ENCODE measurements around the gene WDFY3. TPM values are rescaled to one million over a fixed set of nuclear protein-coding genes. Genes with fewer than 3 reads are reported as not detected.

Gene WDFY3
- total RNA-seq, 1 donor from 2014 or later = 267 TPM

- Mint-ChIP-seq H3K27me3 (ENCODE audit: unreplicated experiment) (peaks cover 13% of the 10 kb centered on the region), H3K27ac (ENCODE audit: unreplicated experiment) (no peak overlapping the region), H3K36me3 (ENCODE audit: unreplicated experiment) (no peaks in the 10 kb centered on the region), H3K4me1 (ENCODE audit: low read depth, unreplicated experiment) (peaks cover 23% of the 10 kb centered on the region), H3K4me3 (ENCODE audit: unreplicated experiment) (peak overlapping the region; percentile 64), H3K9me3 (ENCODE audit: unreplicated experiment) (peaks cover 13% of the 10 kb centered on the region)
- no peak for DNase-seq
- TF ChIP-seq CTCF (IDR thresholded peaks at IDR 0.05; ENCODE audit: partially characterized antibody, unreplicated experiment) = no peak
These were observed 4.4 kb downstream of the WDFY3 start for GRCh38 chr4:84962102-84962501.

GRCh38 chr4:84958434-84958833 lies 8.1 kb downstream of the WDFY3 start:
- no peak overlapping the region for H3K4me3 Mint-ChIP-seq (ENCODE audit: unreplicated experiment)
- no peaks in the 10 kb centered on the region for H3K27me3 Mint-ChIP-seq (ENCODE audit: unreplicated experiment)
- no peaks in the 10 kb centered on the region for H3K9me3 Mint-ChIP-seq (ENCODE audit: unreplicated experiment)
- H3K4me1 Mint-ChIP-seq (ENCODE audit: low read depth, unreplicated experiment) = peaks cover 29% of the 10 kb centered on the region
- H3K27ac Mint-ChIP-seq (ENCODE audit: unreplicated experiment) = no peak overlapping the region
- TF ChIP-seq CTCF (IDR thresholded peaks at IDR 0.05; ENCODE audit: partially characterized antibody, unreplicated experiment) = no peak
- H3K36me3 Mint-ChIP-seq (ENCODE audit: unreplicated experiment) = no peaks in the 10 kb centered on the region
- DNase-seq = no peak

GRCh38 chr4:84957514-84958420 lies 8.7 kb downstream of the WDFY3 start:
- H3K27me3 Mint-ChIP-seq (ENCODE audit: unreplicated experiment) = no peaks in the 10 kb centered on the region
- DNase-seq = no peak
- H3K9me3 Mint-ChIP-seq (ENCODE audit: unreplicated experiment) = no peaks in the 10 kb centered on the region
- no peak overlapping the region for H3K4me3 Mint-ChIP-seq (ENCODE audit: unreplicated experiment)
- H3K27ac Mint-ChIP-seq (ENCODE audit: unreplicated experiment) = no peak overlapping the region
- H3K36me3 Mint-ChIP-seq (ENCODE audit: unreplicated experiment) = no peaks in the 10 kb centered on the region
- H3K4me1 Mint-ChIP-seq (ENCODE audit: low read depth, unreplicated experiment) = peaks cover 34% of the 10 kb centered on the region
- TF ChIP-seq CTCF (IDR thresholded peaks at IDR 0.05; ENCODE audit: partially characterized antibody, unreplicated experiment) = no peak

- Mint-ChIP-seq H3K27ac (ENCODE audit: unreplicated experiment) (peak overlapping the region; percentile 46), H3K27me3 (ENCODE audit: unreplicated experiment) (no peaks in the 10 kb centered on the region), H3K9me3 (ENCODE audit: unreplicated experiment) (peaks cover 3% of the 10 kb centered on the region), H3K4me3 (ENCODE audit: unreplicated experiment) (peak overlapping the region; percentile 22), H3K4me1 (ENCODE audit: low read depth, unreplicated experiment) (peaks cover 36% of the 10 kb centered on the region), H3K36me3 (ENCODE audit: unreplicated experiment) (no peaks in the 10 kb centered on the region)
- DNase-seq = no peak
- TF ChIP-seq CTCF (IDR thresholded peaks at IDR 0.05; ENCODE audit: partially characterized antibody, unreplicated experiment) = no peak
These were observed 10.5 kb downstream of the WDFY3 start for GRCh38 chr4:84956014-84956413.

- Mint-ChIP-seq H3K4me3 (ENCODE audit: unreplicated experiment) (no peak overlapping the region), H3K27me3 (ENCODE audit: unreplicated experiment) (no peaks in the 10 kb centered on the region), H3K4me1 (ENCODE audit: low read depth, unreplicated experiment) (peaks cover 36% of the 10 kb centered on the region), H3K27ac (ENCODE audit: unreplicated experiment) (no peak overlapping the region), H3K36me3 (ENCODE audit: unreplicated experiment) (no peaks in the 10 kb centered on the region), H3K9me3 (ENCODE audit: unreplicated experiment) (peaks cover 3% of the 10 kb centered on the region)
- no peak for DNase-seq
- no peak for TF ChIP-seq CTCF (IDR thresholded peaks at IDR 0.05; ENCODE audit: partially characterized antibody, unreplicated experiment)
These were observed 11.4 kb downstream of the WDFY3 start for GRCh38 chr4:84954982-84955567.

Data from glutamatergic neuron (in vitro differentiated cells).